HG03469 (cell line): ENCODE results near the gene NFKBIE.
"Not testable (repeated sequence)": the region's sequence is repeated elsewhere in the genome, so short reads cannot be mapped to it uniquely, and the experiment has no call there.

Experiments used
- ATAC-seq: cut with Tn5 transposase; IDR thresholded peaks from one replicate; pipeline ENCODE4 v1.9.1; 2021; ENCODE audit warnings: mild to moderate bottlenecking, moderate library complexity, moderate number of reproducible peaks; ENCODE audit not compliant: unreplicated experiment

The NFKBIE gene

DNA sequence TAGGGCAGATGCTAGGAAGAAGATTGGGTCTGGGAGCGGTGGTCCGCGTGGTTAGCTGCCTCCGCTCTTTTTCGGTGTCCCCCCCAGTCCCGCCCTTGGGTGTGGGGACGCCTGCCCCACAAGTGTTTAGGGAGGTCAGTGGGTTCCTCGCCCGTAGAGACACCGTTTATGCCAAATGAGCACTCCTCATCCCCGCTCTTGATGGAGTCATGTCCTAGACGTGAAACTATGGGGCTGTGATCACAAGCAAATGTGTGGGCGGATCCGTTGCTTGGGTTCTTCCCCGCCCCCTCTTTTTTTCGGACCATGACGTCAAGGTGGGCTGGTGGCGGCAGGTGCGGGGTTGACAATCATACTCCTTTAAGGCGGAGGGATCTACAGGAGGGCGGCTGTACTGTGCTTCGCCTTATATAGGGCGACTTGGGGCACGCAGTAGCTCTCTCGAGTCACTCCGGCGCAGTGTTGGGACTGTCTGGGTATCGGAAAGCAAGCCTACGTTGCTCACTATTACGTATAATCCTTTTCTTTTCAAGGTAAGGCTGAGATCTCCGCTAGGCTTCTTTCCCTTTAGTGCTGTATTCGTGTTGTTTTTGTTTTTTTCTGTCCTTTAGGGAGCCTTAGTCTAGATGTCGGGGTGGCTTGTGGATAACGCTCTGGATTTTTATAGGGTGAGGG lies 18.6 kb downstream of the NFKBIE start, which contains the start of gene HSP90AB1:
TSS of gene HSP90AB1 (plus strand) at position 439 of the 675 bp plus-strand sequence. CDS start 1,529 bp downstream, outside the sequence.
- ATAC-seq = peak; percentile 42

DNA sequence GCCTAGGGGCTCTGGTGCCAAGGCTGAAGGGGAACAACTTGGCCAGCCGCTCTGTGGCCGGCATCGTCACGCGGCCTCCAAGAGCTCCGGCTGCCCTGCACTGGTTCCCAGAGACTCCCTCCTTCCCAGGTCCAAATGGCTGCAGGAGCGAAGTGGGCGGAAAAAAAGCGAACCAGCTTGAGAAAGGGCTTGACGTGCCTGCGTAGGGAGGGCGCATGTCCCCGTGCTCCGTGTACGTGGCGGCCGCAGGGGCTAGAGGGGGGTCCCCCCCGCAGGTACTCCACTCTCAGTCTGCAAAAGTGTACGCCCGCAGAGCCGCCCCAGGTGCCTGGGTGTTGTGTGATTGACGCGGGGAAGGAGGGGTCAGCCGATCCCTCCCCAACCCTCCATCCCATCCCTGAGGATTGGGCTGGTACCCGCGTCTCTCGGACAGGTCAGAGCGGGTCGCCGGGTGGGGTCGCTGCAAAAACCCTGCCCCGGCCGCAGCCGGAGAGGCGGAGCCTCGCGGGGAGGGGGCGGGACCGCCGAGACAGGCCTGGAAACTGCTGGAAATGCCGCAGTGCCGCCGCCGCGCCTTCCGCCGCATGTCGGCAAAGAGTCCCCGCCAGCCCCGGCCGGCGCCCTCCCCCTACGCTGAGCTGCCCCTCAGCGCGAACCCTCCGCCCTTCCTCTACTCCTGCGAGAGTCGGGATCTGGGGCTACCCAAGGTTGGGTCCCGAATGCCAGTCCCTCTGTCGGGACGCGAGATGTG lies 19.3 kb downstream of the NFKBIE start:
- ATAC-seq = peak; percentile 27

DNA sequence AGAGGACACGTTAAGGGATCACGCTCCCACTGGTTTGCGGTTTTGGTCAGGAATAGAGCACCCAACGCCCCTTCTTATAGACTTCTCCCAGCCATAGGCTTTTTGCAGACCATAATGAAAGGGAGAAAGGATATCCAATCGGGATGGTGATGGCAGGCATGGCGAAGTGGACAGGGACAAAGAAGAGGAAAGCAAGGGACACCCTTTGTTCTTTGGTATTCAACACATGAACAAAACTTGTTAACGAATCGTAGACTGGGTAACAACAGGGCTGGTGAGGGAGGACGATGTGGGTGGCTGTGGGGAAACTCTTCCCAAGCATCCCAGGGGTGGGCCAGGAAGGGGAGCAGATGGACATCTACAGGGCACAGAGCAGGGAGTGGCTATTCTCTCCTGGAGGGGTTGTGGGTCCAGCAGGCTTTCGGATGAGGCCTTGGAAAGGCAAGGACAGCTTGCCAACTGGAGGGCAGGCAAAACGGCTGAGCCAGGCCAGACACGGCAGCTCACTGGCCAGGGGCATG lies 19.9 kb downstream of the NFKBIE start:
- no peak for ATAC-seq

DNA sequence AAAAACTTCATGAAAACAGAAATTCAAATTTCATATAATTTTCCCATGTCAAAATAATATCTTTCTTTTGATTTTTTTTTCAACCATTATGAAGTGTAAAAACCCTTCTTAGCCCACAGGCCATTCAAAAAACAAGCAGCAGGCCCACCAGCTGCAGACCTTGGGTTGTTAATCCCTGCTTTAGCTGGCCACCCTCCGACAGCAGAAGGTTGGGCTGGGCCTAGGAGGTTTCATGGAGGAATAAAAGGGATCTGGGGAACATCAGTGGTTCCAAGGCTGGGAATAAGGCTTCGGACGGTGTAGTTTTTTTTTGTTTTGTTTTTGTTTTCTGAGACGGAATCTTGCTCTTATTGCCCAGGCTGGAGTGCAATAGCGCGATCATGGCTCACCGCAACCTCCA lies 22.0 kb downstream of the NFKBIE start:
- no peak for ATAC-seq

DNA sequence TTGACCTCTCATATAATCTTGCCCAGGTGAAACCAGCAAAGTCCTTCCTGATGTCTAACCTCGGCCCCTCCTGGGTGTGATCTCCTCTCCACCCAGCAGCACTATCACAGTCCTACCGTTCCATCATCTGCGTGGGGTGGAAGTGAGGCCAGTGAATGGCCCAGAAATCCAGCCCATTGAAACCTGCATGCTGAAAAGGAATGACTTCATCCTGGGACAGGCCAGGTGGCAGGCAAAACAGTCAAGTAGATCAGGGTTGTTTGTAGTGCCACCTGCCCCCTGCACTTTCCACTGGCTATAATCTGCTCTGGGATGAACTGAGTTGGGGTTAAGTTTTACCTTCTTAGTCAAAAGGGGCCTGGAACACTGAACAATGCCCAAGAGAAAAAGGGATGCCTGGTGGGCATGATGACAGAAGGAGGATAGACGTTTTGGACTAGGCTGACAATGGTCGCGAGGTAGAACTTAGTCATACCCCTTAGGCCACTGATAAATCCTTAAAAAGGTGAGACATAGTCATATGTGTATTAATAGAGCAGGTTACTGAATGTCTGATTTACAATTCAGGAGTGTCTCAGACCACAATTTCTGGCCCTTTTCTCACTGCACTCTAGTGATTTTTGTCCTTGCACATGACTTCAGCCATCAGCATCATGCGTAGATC lies 26.5 kb downstream of the NFKBIE start:
- ATAC-seq = no peak

DNA sequence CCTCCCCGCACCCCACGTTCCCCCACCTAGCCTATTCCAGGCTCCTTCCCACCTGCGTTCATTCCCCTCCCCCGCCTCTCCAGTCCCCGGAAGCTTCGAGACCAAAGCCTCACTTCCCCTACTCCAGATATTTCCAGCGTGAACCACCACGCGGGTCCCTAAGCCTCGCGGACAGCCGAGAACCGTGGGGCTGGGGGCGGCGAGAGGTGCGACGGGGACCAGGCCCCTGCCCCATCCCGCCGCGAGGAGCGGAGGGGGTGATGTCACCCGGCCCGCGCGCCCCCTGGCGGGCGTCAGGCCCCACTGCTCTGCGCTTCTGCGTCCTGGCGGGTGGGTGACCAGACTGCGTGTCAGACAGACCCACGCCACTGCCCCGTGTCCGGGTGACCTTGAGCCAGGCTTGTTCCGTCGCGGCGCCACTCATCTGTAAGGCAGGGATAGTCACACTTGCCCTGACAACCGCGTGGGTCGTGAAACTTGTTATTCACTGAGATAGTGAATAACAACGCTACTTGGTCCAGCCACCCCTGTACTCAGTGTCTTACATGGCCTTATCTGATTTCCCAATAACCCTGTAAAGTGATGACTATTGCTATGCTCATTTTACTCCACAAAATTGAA lies 27.4 kb downstream of the NFKBIE start:
- no peak for ATAC-seq

DNA sequence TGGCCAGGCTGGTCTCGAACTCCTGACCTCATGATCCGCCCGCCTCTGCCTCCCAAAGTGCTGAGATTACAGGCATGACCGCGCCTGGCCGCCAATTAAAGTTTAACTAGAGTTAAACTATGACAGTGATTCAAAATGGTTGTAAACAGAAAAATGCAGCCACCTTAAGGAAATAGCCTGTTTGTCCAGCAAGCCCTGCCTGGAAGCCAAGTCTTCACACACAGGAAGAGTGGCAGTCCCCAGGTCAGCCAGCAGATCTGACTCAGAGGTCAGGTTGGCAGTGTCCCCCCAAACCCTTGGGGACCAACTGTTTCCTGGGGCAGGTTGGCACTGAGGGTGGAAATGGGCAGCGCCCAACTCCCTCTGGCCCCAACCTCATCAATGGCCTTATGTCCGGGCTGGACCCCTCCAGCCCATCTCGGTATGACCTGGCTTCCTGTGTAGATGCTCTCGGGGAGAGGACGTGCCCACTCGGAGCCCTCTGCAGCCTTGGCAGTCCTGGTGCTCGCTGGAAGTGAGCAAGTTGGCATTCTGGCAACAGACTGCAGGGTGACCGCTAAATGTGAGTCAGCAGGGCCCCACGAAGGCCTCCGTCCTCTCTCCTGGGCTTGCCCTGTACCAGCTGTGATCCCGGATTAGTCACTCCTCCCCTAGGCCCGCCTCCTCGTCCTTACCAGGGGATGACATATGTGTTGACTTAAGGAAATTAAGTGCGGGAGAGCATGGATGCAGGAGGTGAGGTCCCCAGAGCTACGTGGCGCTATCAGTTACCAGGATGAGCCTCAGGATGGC lies 28.1 kb downstream of the NFKBIE start:
- no peak for ATAC-seq

DNA sequence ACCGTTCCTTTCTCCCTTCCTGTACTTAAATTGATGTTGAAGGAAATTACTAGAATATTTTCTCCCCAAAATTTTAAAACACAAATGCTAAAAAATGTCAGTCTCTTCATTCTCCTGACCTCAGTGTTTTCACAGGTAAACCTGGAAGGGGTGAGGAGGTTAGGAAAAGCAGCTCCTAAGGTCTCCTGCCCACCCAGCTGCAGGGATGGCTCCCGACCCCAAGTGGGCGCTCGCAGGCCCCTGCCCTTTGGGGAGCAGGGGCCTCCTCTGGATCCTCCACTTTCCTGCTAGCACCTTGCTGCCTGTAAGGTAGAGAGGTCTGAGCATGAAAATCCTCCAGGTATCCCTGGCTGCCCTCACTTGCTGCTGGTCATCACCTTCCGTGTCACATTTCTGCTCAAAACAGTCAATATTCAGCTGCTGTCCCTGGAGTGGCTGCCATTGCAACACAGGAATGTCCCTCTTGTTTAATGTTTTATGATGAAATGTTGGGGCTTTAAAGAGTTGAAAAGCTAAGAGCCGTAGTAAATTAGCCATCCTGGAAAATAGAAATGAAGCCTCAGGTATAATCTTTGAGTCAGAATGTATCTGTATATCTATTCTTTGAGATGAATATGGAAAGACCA lies 29.3 kb downstream of the NFKBIE start:
- no peak for ATAC-seq

DNA sequence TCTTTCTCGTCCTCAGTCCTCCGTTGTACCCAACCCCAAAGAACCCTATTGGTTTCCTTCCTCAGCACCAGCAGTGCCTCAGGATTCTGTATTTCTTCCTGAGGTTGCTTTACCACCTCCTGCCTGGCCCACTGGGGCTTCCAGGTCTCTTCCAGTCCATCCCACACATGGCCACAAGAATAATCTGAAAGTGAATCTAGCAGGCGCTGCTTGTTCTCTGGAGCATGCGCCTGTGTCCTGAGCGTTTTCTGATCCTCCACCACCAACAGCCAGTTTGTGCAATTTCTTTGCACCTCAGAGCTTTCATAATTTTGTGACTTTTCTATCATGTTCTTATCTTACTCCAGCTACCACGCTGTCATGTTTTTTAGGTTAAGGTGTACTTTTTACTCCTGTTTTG lies 30.1 kb downstream of the NFKBIE start:
- ATAC-seq = no peak

DNA sequence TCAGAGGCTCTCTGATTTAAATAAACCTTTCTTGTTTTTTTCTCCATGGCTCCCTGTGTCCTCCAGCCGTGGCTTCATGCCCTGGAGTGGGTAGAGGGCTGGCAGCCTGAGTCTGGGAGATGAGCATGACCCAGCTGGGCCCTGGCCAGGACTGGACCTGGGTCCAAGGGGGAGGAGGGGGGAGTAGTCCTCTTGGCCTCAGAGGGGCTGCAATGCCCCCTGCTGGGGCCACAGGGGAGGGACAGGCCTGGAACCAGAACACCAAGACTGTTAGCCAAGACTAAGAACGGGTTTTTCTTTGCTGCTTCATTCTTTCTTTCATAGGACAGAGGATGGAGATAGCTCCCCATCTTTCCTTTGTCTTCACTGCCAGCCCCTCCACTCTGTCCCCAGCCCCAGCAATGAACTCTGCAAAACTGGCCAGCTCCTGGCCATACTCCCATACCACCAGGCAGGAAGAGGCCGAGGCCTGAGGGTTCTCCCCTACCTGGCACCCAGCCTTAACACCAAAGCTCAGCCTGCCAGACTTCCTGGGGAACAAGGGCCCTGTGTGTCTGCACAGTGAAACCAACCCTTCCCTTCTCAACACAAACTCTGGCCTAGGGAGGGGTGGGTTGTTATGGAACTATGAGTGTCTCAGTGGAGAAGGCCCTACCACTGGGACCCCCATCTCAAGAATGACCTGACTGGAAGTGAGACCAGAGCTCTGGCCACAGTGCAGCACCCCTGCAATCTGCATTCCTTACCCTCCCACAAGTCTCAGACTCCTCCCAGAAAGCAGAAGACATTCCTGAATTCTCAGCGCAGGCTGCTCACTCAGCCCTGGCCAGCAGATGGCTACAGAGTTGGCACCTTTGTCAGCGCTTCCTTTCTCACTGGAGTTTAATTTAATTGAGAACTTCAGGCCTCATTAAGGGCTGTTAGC lies 31.0 kb downstream of the NFKBIE start:
- no peak for ATAC-seq

DNA sequence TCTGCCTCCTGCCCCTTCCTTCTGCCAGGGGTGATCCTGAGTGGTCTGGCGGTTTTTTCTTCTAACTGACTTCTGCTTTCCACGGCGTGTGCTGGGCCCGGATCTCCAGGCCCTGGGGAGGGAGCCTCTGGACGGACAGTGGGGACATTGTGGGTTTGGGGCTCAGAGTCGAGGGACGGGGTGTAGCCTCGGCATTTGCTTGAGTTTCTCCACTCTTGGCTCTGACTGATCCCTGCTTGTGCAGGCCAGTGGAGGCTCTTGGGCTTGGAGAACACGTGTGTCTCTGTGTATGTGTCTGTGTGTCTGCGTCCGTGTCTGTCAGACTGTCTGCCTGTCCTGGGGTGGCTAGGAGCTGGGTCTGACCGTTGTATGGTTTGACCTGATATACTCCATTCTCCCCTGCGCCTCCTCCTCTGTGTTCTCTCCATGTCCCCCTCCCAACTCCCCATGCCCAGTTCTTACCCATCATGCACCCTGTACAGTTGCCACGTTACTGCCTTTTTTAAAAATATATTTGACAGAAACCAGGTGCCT lies 31.7 kb downstream of the NFKBIE start:
- no peak for ATAC-seq

DNA sequence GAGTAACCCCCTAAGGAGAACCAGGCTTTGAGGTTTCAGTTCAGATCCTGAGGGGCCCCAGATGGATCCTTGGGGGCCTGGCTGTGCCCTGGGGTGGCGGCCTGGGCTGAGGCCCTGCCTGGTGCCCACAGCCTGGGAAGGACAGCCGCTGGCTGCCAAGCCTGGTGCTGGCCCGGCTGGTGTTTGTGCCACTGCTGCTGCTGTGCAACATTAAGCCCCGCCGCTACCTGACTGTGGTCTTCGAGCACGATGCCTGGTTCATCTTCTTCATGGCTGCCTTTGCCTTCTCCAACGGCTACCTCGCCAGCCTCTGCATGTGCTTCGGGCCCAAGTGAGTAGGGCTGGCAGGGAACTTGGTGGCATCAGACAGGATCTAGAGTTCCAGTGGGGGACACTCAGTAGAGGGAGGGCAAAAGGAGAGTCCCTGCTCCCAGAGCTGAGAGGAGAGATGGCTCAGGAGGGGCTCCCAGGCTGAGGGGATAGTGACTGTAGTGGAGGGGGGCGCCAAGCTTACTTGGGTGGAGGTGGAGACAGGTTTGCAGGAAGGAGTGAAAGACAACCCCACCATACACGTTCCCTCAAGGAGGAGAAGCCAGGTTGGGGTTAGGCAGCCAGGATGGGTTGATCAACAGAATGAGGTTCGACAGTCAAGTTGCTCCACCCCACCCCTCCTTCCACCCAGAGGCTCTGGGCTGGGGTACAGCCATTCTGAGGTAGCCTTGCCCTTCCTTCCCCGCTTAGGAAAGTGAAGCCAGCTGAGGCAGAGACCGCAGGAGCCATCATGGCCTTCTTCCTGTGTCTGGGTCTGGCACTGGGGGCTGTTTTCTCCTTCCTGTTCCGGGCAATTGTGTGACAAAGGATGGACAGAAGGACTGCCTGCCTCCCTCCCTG lies 32.4 kb downstream of the NFKBIE start:
- no peak for ATAC-seq

DNA sequence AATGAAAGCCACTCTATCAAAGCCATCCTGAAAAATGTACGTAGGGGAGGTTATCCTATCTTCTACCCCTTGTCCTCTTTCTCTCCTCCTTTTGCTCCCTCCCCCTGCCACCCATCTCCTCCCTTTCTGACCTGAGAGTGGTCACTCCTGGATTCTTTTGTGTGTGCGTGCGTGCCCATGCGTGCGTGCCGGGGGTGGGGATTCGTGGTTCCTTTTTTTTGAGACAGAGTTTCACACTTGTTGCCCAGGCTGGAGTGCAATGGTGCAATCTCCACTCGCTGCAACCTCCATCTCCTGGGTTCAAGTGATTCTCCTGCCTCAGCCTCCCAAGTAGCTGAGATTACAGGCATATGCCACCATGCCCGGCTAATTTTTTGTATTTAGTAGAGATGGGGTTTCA lies 33.9 kb downstream of the NFKBIE start:
- not testable (repeated sequence) for ATAC-seq

DNA sequence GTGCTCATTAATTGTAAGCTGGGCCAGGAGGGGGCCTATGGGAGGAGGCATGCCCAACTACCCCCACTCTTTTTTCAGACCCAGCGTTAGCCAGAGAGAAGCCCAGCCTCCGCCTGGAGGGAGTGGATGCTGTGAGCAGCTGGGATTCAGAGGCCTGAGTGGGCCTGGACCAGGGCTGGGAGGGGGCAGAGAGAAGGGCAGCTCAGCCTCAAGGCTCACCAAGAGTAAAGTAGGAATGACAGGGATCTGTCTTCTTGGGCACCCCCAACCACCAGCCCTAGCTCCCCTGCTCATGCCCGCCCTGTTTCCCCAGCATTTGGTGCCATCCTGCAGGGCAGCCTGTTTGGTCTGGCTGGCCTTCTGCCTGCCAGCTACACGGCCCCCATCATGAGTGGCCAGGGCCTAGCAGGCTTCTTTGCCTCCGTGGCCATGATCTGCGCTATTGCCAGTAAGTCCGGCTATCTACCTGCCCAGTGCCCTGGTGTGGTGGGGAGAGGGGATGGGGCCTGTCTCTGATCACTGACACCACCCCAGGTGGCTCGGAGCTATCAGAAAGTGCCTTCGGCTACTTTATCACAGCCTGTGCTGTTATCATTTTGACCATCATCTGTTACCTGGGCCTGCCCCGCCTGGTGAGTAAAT lies 35.2 kb downstream of the NFKBIE start:
- ATAC-seq = no peak

DNA sequence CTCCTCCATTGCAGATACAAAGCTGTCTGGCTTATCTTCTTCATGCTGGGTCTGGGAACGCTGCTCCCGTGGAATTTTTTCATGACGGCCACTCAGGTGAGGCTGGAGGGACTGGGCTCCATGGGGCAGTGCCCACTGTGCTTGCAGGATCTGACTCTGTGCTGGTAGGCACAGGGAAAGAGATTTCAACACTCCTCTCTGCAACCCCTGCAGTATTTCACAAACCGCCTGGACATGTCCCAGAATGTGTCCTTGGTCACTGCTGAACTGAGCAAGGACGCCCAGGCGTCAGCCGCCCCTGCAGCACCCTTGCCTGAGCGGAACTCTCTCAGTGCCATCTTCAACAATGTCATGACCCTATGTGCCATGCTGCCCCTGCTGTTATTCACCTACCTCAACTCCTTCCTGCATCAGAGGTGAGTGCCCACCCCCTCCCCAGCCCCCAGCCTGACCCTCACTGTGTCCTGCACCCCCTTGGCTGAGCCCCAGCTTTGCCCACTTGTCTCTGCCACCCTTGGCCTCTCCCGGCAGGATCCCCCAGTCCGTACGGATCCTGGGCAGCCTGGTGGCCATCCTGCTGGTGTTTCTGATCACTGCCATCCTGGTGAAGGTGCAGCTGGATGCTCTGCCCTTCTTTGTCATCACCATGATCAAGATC lies 35.8 kb downstream of the NFKBIE start:
- ATAC-seq = no peak

DNA sequence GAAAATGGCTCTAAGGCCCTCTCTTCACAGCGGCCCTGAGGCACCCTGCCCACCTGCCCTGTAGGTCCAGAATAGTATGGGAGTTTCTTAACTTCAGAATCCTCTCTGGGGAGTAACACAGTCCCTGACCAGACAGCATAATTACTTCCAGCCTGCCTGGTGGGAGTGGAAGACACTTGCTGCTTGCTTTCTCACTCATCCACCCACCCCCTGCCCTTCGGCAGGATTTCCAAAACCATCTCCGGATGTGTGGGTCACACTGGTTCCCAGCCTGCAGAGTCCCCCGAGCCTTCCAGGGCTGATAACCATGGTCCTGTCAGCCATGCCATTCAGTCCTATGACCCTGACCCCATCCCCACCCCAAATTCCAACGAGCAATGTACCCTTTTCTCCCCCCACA lies 36.5 kb downstream of the NFKBIE start:
- ATAC-seq = no peak

DNA sequence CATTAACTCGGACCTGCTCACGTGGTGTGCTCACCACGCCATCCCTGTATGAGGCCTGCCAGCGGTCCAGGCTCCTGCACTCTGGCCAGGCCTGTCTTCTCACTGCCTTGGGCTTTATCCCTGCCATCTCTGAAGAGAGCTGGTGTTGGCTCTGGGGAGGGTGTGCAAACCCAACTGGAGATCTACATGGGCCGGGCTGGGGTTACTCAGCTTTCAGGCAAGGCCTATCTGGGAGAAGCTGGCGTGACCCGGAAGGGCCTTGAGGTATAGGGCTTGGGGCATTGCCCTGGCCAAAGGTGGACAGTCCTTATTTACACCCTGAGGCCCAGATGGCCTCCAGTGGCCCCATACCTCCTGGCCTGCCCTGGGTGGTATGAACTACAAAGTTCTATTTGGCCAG lies 36.9 kb downstream of the NFKBIE start:
- ATAC-seq = no peak
